HG02884 (cell line): Measurements from ENCODE around the gene NACAD.

Source experiments
- ATAC-seq: cut with Tn5 transposase; IDR thresholded peaks from one replicate; pipeline ENCODE4 v1.9.1; 2021; ENCODE audit warnings: mild to moderate bottlenecking, moderate library complexity; ENCODE audit not compliant: unreplicated experiment

The NACAD gene

DNA sequence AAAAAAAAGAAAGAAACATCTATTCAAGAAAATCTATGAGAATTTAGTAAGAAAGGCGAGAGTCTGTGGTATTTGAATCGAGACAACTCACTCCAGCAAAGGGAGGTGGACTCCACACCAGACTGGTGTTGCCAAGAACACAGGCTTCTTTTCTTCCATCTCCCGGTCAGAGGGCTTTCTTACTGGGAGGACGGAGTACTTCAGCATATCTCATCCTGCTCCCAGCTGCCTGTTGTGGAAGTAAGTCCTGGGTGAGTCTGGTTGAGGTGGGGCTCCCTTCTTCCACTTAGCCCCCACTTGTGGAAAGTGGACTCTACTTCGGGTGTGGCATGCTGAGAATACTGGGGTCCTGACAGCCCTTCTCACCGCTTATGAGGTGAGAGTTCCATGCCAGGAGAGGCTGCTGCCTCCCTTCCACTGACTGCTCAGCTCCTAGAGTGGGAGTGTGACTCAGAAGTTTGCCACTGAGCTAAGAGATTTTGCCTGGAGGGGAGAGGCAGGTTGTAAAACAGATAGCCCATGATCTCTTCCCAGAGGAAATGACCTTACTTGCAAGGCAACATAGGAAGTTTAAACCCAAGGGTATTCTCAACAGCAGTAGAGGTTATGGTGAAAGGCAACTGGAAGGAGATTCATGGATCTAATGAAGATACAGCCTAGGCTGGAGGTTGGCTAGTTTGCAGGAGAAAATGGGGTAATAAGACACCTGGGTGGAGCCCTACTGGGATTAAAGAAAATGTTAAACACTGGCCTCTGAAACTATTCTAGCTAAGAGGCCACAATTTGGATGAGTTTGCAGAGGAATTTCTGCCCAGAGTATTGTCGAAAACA is 3.5 kb upstream of the NACAD start:
- ATAC-seq, result no peak

DNA sequence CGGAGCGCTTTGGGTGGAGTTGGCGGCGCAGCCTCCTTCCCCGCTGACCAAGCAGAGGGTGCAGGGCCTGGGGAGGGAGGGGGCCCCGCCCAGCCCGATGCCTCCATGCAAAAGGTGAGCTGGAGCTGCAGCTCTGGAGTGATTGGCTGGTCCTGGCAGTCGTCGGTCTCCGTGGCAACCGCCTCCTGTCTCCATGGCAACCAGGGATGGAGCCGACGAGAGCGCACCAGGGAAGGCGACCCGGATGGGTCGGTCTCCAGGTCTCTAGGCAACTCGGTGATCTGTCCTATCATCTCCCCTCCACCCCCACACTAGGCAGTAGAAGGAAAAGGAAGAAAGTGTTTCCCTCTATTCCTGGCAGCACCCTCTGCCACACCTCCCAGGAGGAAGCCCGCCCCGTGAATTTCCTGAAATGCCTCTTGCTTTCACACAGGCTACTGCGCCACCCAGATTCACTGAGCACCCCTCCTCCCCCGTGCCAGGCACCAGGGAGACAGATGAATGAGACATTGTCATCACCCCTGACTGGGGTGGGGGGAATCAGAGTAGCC is 647 bp upstream of the NACAD start:
- ATAC-seq, result no peak

DNA sequence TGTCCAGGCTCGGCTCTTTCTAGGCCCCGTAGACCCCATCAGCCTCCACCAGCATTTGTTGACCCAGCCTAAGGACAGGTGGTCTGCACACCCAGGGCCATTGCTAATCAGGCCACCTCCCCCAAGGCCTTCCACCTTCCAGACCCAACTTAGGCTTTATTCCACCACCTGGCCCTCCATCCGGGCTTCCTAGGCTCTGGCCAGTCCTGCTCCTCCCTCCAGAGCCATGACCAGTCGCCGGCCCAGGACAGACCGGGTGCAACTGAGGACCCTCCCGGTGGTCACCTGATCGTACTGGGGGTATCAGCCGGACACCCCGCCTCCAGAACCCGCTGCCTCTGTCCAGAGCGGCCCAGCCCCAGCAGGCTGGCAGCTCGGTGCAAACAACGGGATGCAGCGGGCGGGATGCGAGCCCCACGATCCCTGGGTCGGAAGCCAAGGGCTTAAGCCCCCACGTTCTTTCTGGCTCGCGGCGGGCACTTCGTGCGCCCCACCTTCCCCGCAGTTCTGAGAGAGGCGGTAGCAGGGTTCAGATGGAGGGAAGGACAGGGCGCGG is 545 bp downstream of the NACAD start:
- ATAC-seq, result no peak

GRCh38 chr7:45087301-45088145 is 1.2 kb downstream of the NACAD start:
- ATAC-seq, result no peak

GRCh38 chr7:45086331-45087065 is 2.3 kb downstream of the NACAD start:
- ATAC-seq, result no peak

DNA sequence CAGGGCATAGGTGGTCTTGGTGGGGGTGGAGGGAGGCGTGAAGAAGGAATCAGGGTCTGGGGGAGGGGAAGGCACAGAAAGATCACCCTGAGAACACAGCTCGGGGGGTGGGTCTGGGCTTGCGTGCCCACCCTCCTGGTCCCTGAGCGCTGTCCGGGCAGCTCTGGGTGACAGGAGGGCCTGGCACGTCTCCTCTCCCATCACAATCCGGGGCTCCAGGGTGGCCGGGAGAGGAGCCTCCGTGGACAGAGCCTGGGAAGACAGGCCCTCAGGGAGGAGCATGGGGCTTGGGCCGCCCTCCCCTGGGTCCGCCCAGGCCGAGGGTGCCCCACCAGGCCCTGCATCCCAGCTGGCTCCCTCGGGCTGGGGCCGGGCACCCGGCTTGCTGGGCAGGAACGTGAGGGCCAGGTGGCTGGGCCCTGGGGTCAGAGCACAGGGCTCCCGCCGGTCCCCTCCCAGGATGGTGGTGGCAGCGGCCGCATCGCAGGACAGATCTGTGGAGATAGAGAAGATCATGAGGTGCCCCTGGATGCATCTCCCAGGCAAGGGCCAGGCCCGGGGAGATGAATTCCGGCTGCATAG is 3.1 kb downstream of the NACAD start:
- ATAC-seq, result no peak

DNA sequence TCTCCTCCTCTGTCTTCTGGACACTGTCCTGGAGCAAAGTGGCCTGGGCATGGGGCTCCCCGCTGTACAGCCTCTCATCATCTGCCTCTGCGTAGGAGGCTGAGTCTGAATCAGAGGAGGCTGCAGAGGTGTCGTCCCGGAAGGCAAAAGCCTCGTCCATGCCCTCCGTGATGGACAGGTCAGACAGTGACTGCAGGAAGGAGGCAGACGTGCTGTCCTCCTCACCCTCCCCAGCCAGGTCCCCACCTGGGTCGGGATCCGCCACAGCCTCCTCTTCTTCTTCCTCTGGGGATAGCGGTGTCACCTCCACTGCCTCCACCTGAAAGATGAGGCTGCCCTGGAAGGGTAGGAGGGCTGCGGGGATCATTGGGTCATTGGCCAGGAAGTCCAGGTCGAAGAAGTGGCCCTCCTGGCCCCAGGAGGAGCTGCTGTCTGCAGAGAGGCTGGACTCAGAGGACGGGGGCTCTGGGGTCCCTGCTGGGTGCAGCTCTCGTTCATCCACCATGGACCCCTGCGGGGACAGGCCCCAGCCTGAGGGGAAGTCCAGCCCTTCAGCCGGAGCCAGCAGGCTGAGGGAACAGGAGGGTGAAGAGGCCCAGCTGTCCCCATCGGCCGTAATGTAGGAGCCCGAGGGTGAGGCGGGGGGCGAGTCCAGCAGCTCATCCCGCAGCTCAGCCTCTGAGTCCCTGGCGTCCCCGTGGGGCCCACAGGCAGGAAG is 3.7 kb downstream of the NACAD start:
- no peak for ATAC-seq

- no peak for ATAC-seq
These were observed 4.4 kb downstream of the NACAD start for GRCh38 chr7:45084336-45084735.

DNA sequence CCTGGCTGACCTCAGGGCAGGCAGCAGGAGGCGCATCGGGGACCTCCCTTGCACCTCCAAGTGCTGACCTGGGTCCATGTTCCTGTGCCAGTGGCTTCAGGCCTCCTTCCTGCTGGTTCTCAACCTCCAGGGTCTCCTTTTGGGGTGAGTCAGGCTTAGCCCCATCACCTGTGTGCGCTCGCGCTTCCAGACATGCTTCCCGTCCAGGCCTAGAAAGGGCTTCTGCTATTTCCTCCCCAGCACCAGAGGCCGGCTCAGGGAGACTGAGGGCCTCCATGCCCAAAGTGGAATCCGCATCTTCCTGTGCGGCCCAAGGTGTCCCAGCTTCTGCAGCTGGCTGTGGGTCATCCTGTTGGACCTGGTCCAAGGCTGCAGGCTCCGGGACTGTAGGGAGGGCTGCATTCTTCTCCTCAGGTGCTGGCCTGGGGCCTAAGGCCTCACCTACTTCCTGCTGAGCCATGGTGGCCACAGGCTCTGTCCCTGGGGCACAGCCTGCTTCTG is 5.9 kb downstream of the NACAD start:
- ATAC-seq, result no peak

DNA sequence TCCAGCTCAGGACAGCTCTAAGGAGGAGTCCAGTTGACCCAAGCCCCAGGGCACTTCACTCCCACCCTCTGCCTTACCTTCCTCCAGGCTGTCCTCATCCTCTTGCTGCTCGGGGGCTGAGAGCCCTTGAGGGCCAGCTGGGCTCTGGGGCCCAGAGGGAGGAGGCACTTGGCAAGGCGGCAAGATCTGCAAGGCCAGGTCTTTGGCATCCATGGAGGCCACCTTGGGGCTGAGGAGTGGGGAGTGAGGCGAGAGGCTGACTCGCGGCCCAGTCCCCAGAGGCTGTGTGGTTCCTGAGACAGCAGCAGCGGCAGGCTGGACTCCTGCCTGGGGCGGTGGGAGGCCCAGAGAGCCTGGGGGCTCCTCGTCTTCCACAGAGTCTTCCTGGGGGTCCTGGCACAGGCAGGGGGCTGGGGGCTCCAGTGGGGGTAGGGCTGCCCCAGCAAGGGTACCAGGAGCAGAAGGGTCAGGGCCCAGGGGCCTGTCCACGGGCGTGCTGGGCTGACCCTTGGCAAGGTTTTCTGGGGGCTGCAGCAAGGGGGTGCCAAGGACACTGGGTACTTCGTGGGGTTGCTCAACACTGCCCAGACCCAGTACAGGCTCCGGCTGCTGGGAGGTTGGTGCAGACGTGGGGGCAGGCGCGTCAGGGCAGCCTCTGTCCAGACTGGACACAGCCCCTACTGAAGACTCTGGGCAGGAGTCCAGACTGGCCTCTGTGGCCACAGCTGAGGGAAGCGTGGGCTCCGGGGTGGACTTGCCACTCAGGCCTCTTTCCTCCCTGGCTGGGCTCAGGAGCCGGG is 6.5 kb downstream of the NACAD start:
- ATAC-seq, result no peak

DNA sequence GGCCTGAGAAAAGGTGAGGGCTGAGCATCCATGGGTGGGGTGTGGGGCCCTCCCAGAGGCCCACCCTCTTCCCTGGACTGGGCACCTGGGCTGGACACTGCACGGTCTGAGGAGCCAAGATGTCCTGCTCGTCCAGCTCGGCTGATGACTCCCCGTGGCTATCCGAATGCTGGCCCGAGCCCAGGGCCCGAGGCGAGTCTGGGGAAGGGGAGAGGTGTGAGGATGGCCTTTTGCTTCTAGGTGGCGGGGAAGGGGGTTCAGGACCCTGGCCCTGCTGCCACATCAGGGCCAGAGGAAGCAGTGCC is 7.1 kb downstream of the NACAD start:
- no peak for ATAC-seq

GRCh38 chr7:45080958-45081669 is 7.7 kb downstream of the NACAD start:
- ATAC-seq, result no peak

DNA sequence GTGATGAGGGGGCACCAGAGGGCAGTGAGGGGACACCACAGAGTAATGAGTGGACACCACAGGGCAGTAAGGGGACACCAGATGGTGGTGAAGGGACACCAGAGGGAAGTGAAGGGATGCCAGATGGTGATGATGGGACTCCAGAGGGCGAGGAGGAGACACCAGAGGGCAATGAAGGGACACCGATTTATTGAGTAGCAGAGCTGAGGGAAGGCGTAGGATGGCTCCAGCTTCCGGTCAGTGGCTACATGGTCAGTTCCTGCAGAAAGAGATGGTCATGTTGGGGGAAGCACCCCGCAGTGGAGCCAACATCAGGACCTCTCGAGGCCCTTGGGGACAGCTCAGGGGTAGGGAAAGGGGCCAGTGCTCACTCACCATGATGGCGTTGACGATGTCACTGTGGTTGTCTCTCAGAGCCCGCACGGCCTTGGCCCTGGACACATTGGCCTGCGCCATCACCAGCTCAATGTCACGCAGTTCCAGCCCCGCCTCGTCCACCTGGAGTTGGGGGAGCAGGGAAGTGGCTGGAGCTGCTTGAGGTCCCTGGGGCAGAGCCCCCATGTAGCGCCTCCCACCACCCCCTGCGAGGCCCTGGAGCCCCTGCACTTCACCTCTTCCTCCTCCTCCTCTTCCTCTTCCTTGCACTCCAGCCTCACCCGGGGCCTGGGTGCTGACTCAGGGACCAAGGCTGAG is 8.4 kb downstream of the NACAD start:
- no peak for ATAC-seq

- no peak for ATAC-seq
These were observed 10.6 kb downstream of the NACAD start for GRCh38 chr7:45078125-45078681.

GRCh38 chr7:45077579-45077978 is 11.2 kb downstream of the NACAD start:
- no peak for ATAC-seq

GRCh38 chr7:45076946-45077345 is 11.8 kb downstream of the NACAD start:
- ATAC-seq, result no peak
